GM08714 (cell line): ENCODE data around the gene PHLDA2.
"Not testable (repeated sequence)": the region's sequence is repeated elsewhere in the genome, so short reads cannot be mapped to it uniquely, and the experiment has no call there.

Experiments
- H3K4me3 ChIP-seq: fragments of 200-500 bp; sonication (Bioruptor generic); 2 replicates; pipeline ENCODE4 v1.5.1; 2014; ENCODE audit warnings: mild to moderate bottlenecking, low read length, inconsistent platforms
- ZNF274 ChIP-seq: IDR thresholded peaks from 2 replicates; pipeline ENCODE4 v1.6.1; 2012; ENCODE audit warnings: mild to moderate bottlenecking, low read depth, low read length

Gene PHLDA2

GRCh38 chr11:2917842-2918490, 11.3 kb downstream of the PHLDA2 start:
- no peak overlapping the region for H3K4me3 ChIP-seq
- TF ChIP-seq ZNF274: no peak

GRCh38 chr11:2916892-2917645, 12.2 kb downstream of the PHLDA2 start:
- TF ChIP-seq ZNF274: no peak
- no peak overlapping the region for H3K4me3 ChIP-seq

- no peak overlapping the region for H3K4me3 ChIP-seq
- no peak for TF ChIP-seq ZNF274
Measured at GRCh38 chr11:2916114-2916891, 12.9 kb downstream of the PHLDA2 start.

- H3K4me3 ChIP-seq: no peak overlapping the region
- TF ChIP-seq ZNF274: no peak
Measured at GRCh38 chr11:2915473-2915872, 13.7 kb downstream of the PHLDA2 start.

- no peak overlapping the region for H3K4me3 ChIP-seq
- no peak for TF ChIP-seq ZNF274
Measured at GRCh38 chr11:2914455-2915195, 14.6 kb downstream of the PHLDA2 start.

GRCh38 chr11:2913776-2914175, 15.4 kb downstream of the PHLDA2 start:
- no peak for TF ChIP-seq ZNF274

GRCh38 chr11:2913019-2913431, 16.2 kb downstream of the PHLDA2 start:
- no peak for TF ChIP-seq ZNF274
- no peak overlapping the region for H3K4me3 ChIP-seq

More at GRCh38 chr11:2913776-2914175, 15.4 kb downstream of the PHLDA2 start:
- H3K4me3 ChIP-seq: no peak overlapping the region

GRCh38 chr11:2912498-2912897, 16.7 kb downstream of the PHLDA2 start:
- no peak overlapping the region for H3K4me3 ChIP-seq
- TF ChIP-seq ZNF274: no peak

- no peak for TF ChIP-seq ZNF274
- H3K4me3 ChIP-seq: no peak overlapping the region
Measured at GRCh38 chr11:2911785-2912391, 17.3 kb downstream of the PHLDA2 start.

GRCh38 chr11:2911088-2911784, 18.0 kb downstream of the PHLDA2 start:
- no peak overlapping the region for H3K4me3 ChIP-seq
- TF ChIP-seq ZNF274: no peak

- H3K4me3 ChIP-seq: no peak overlapping the region
- TF ChIP-seq ZNF274: no peak
Measured at GRCh38 chr11:2910401-2910955, 18.7 kb downstream of the PHLDA2 start.

GRCh38 chr11:2909133-2909902, 19.9 kb downstream of the PHLDA2 start:
- no peak for TF ChIP-seq ZNF274
- H3K4me3 ChIP-seq: no peak overlapping the region

GRCh38 chr11:2908130-2908529, 21.1 kb downstream of the PHLDA2 start:
- TF ChIP-seq ZNF274: no peak

GRCh38 chr11:2905299-2905698, 23.9 kb downstream of the PHLDA2 start:
- not testable (repeated sequence) for H3K4me3 ChIP-seq

More at GRCh38 chr11:2908130-2908529, 21.1 kb downstream of the PHLDA2 start:
- H3K4me3 ChIP-seq: no peak overlapping the region
